ENCODE measurements around the gene KLHDC8B.

Gene KLHDC8B

GRCh38 chr3:49173116-49173791, 1.9 kb downstream of the KLHDC8B start:
- no peak for DNase-seq (ENCODE audit: low read depth, low spot score)
- no peaks in the 10 kb centered on the region for H3K36me3 ChIP-seq (ENCODE audit: insufficient read depth, low read length)
- H3K9ac ChIP-seq (ENCODE audit: insufficient read length), result no peak overlapping the region
- no peak overlapping the region for H3K4me3 ChIP-seq
- no peaks in the 10 kb centered on the region for H3K9me3 ChIP-seq (ENCODE audit: low read depth, low read length)
- TF ChIP-seq POLR2AphosphoS5 (IDR thresholded peaks at IDR 0.05; ENCODE audit: borderline replicate concordance, low read depth, low read length) (no peak), FOXP2 (optimal IDR thresholded peaks at IDR 0.05; ENCODE audit: control extremely low read depth, extremely low read length, insufficient read depth) (no peak), EZH2 (IDR thresholded peaks at IDR 0.05) (no peak)
- no peak overlapping the region for H3K27ac ChIP-seq

GRCh38 chr3:49173792-49174170, 2.4 kb downstream of the KLHDC8B start:
- DNase-seq (ENCODE audit: low read depth, low spot score), result no peak
- no peak overlapping the region for H3K9ac ChIP-seq (ENCODE audit: insufficient read length)
- TF ChIP-seq EZH2 (IDR thresholded peaks at IDR 0.05) (no peak), POLR2AphosphoS5 (IDR thresholded peaks at IDR 0.05; ENCODE audit: borderline replicate concordance, low read depth, low read length) (no peak), FOXP2 (optimal IDR thresholded peaks at IDR 0.05; ENCODE audit: control extremely low read depth, extremely low read length, insufficient read depth) (no peak)
- H3K4me3 ChIP-seq, result no peak overlapping the region
- no peak overlapping the region for H3K27ac ChIP-seq
- no peaks in the 10 kb centered on the region for H3K9me3 ChIP-seq (ENCODE audit: low read depth, low read length)
- no peaks in the 10 kb centered on the region for H3K36me3 ChIP-seq (ENCODE audit: insufficient read depth, low read length)

- Histone ChIP-seq H3K4me3 (no peak overlapping the region), H3K36me3 (ENCODE audit: insufficient read depth, low read length) (no peaks in the 10 kb centered on the region), H3K9ac (ENCODE audit: insufficient read length) (no peak overlapping the region), H3K27ac (no peak overlapping the region), H3K9me3 (ENCODE audit: low read depth, low read length) (no peaks in the 10 kb centered on the region)
- TF ChIP-seq FOXP2 (optimal IDR thresholded peaks at IDR 0.05; ENCODE audit: control extremely low read depth, extremely low read length, insufficient read depth), result no peak
- TF ChIP-seq POLR2AphosphoS5 (IDR thresholded peaks at IDR 0.05; ENCODE audit: borderline replicate concordance, low read depth, low read length), result no peak
- TF ChIP-seq EZH2 (IDR thresholded peaks at IDR 0.05), result no peak
- DNase-seq (ENCODE audit: low read depth, low spot score), result no peak
Observed at GRCh38 chr3:49174397-49174985, 3.1 kb downstream of the KLHDC8B start.

- no peak for DNase-seq (ENCODE audit: low read depth, low spot score)
- Histone ChIP-seq H3K36me3 (ENCODE audit: insufficient read depth, low read length) (no peaks in the 10 kb centered on the region), H3K9me3 (ENCODE audit: low read depth, low read length) (no peaks in the 10 kb centered on the region), H3K4me3 (no peak overlapping the region), H3K9ac (ENCODE audit: insufficient read length) (no peak overlapping the region), H3K27ac (no peak overlapping the region)
- TF ChIP-seq FOXP2 (optimal IDR thresholded peaks at IDR 0.05; ENCODE audit: control extremely low read depth, extremely low read length, insufficient read depth), result no peak
Observed at GRCh38 chr3:49175530-49175929, 4.1 kb downstream of the KLHDC8B start.

GRCh38 chr3:49177073-49177472, 5.7 kb downstream of the KLHDC8B start:
- Histone ChIP-seq H3K27ac (no peak overlapping the region), H3K9ac (ENCODE audit: insufficient read length) (no peak overlapping the region), H3K9me3 (ENCODE audit: low read depth, low read length) (no peaks in the 10 kb centered on the region), H3K36me3 (ENCODE audit: insufficient read depth, low read length) (no peaks in the 10 kb centered on the region), H3K4me3 (no peak overlapping the region)
- DNase-seq (ENCODE audit: low read depth, low spot score), result no peak
- TF ChIP-seq POLR2AphosphoS5 (IDR thresholded peaks at IDR 0.05; ENCODE audit: borderline replicate concordance, low read depth, low read length) (no peak), FOXP2 (optimal IDR thresholded peaks at IDR 0.05; ENCODE audit: control extremely low read depth, extremely low read length, insufficient read depth) (no peak)

- Histone ChIP-seq H3K9ac (ENCODE audit: insufficient read length) (no peak overlapping the region), H3K9me3 (ENCODE audit: low read depth, low read length) (no peaks in the 10 kb centered on the region), H3K4me3 (no peak overlapping the region), H3K27ac (no peak overlapping the region), H3K36me3 (ENCODE audit: insufficient read depth, low read length) (no peaks in the 10 kb centered on the region)
- TF ChIP-seq FOXP2 (optimal IDR thresholded peaks at IDR 0.05; ENCODE audit: control extremely low read depth, extremely low read length, insufficient read depth) (no peak), EZH2 (IDR thresholded peaks at IDR 0.05) (no peak), POLR2AphosphoS5 (IDR thresholded peaks at IDR 0.05; ENCODE audit: borderline replicate concordance, low read depth, low read length) (no peak)
- no peak for DNase-seq (ENCODE audit: low read depth, low spot score)
Observed at GRCh38 chr3:49180116-49180515, 8.7 kb downstream of the KLHDC8B start.

GRCh38 chr3:49181351-49181750, 10.0 kb downstream of the KLHDC8B start:
- no peak for DNase-seq (ENCODE audit: low read depth, low spot score)
- TF ChIP-seq EZH2 (IDR thresholded peaks at IDR 0.05) (no peak), FOXP2 (optimal IDR thresholded peaks at IDR 0.05; ENCODE audit: control extremely low read depth, extremely low read length, insufficient read depth) (no peak), POLR2AphosphoS5 (IDR thresholded peaks at IDR 0.05; ENCODE audit: borderline replicate concordance, low read depth, low read length) (no peak)
- H3K9ac ChIP-seq (ENCODE audit: insufficient read length), result no peak overlapping the region
- H3K4me3 ChIP-seq, result no peak overlapping the region
- H3K36me3 ChIP-seq (ENCODE audit: insufficient read depth, low read length), result no peaks in the 10 kb centered on the region
- no peak overlapping the region for H3K27ac ChIP-seq
- no peaks in the 10 kb centered on the region for H3K9me3 ChIP-seq (ENCODE audit: low read depth, low read length)

- Histone ChIP-seq H3K9me3 (ENCODE audit: low read depth, low read length) (no peaks in the 10 kb centered on the region), H3K36me3 (ENCODE audit: insufficient read depth, low read length) (no peaks in the 10 kb centered on the region), H3K4me3 (no peak overlapping the region), H3K9ac (ENCODE audit: insufficient read length) (no peak overlapping the region), H3K27ac (no peak overlapping the region)
- no peak for DNase-seq (ENCODE audit: low read depth, low spot score)
- TF ChIP-seq EZH2 (IDR thresholded peaks at IDR 0.05) (no peak), FOXP2 (optimal IDR thresholded peaks at IDR 0.05; ENCODE audit: control extremely low read depth, extremely low read length, insufficient read depth) (no peak), POLR2AphosphoS5 (IDR thresholded peaks at IDR 0.05; ENCODE audit: borderline replicate concordance, low read depth, low read length) (no peak)
Observed at GRCh38 chr3:49182682-49183081, 11.3 kb downstream of the KLHDC8B start.

GRCh38 chr3:49183873-49184272, 12.5 kb downstream of the KLHDC8B start:
- Histone ChIP-seq H3K9ac (ENCODE audit: insufficient read length) (no peak overlapping the region), H3K36me3 (ENCODE audit: insufficient read depth, low read length) (no peaks in the 10 kb centered on the region), H3K9me3 (ENCODE audit: low read depth, low read length) (no peaks in the 10 kb centered on the region), H3K27ac (no peak overlapping the region), H3K4me3 (no peak overlapping the region)
- DNase-seq (ENCODE audit: low read depth, low spot score), result no peak
- no peak for TF ChIP-seq POLR2AphosphoS5 (IDR thresholded peaks at IDR 0.05; ENCODE audit: borderline replicate concordance, low read depth, low read length)
- no peak for TF ChIP-seq FOXP2 (optimal IDR thresholded peaks at IDR 0.05; ENCODE audit: control extremely low read depth, extremely low read length, insufficient read depth)
- TF ChIP-seq EZH2 (IDR thresholded peaks at IDR 0.05), result no peak

All from SK-N-MC (cell line).